H9 (cell line): Measurements from ENCODE around the gene MYO15B. TPM values are rescaled to one million over a fixed set of nuclear protein-coding genes. Genes with fewer than 3 reads are reported as not detected.

ENCODE experiments used
- DNase-seq: peaks from one replicate; pipeline ENCODE4 v3.0.0-alpha.2; 2017
- H2AFZ ChIP-seq: one replicate; pipeline ENCODE4 v1.6.1; 2013; ENCODE audit warnings: mild to moderate bottlenecking, low read length, control low read depth, moderate library complexity
- H2AK5ac ChIP-seq: 2 replicates; pipeline ENCODE4 v1.6.1; 2013; ENCODE audit warnings: low read length, control low read depth, mixed read lengths; ENCODE audit not compliant: insufficient read length
- H2BK120ac ChIP-seq: one replicate; pipeline ENCODE4 v1.6.1; 2013; ENCODE audit warnings: low read depth, mild to moderate bottlenecking, low read length, control low read depth, inconsistent platforms; ENCODE audit not compliant: poor library complexity, severe bottlenecking
- H2BK12ac ChIP-seq: 2 replicates; pipeline ENCODE4 v1.6.1; 2013; ENCODE audit warnings: low read length, control low read depth, mixed read lengths, low read depth; ENCODE audit not compliant: insufficient read length
- H2BK15ac ChIP-seq: 2 replicates; pipeline ENCODE4 v1.6.1; 2013; ENCODE audit warnings: low read depth, low read length, control low read depth
- H2BK20ac ChIP-seq: one replicate; pipeline ENCODE4 v1.6.1; 2013; ENCODE audit warnings: low read depth, mild to moderate bottlenecking, low read length, control low read depth, inconsistent platforms; ENCODE audit not compliant: poor library complexity, severe bottlenecking
- H2BK5ac ChIP-seq: 2 replicates; pipeline ENCODE4 v1.6.1; 2013; ENCODE audit warnings: low read length, control low read depth, mixed read lengths; ENCODE audit not compliant: insufficient read length
- H3K14ac ChIP-seq: 2 replicates; pipeline ENCODE4 v1.6.1; 2013; ENCODE audit warnings: low read length, control low read depth; ENCODE audit not compliant: insufficient read depth
- H3K18ac ChIP-seq: 2 replicates; pipeline ENCODE4 v1.6.1; 2013; ENCODE audit warnings: low read depth, mild to moderate bottlenecking, mixed read lengths, low read length, control low read depth; ENCODE audit not compliant: insufficient read length
- H3K23ac ChIP-seq: 2 replicates; pipeline ENCODE4 v1.6.1; 2013; ENCODE audit warnings: low read length, control low read depth, mixed read lengths, low read depth; ENCODE audit not compliant: insufficient read length
- H3K23me2 ChIP-seq: 2 replicates; pipeline ENCODE4 v1.6.1; 2013; ENCODE audit warnings: low read depth, mild to moderate bottlenecking, mixed read lengths, low read length, control low read depth; ENCODE audit not compliant: insufficient read length, poor library complexity, severe bottlenecking
- H3K27ac ChIP-seq: 2 replicates; pipeline ENCODE4 v1.5.1; 2013; ENCODE audit warnings: low read length, control low read depth, mixed read lengths, low read depth; ENCODE audit not compliant: insufficient read length
- H3K27me3 ChIP-seq: 2 replicates; pipeline ENCODE4 v1.6.1; 2013; ENCODE audit warnings: low read length, control low read depth, inconsistent platforms; ENCODE audit not compliant: insufficient read depth
- H3K4ac ChIP-seq: 2 replicates; pipeline ENCODE4 v1.6.1; 2013; ENCODE audit warnings: low read depth, mild to moderate bottlenecking, control low read depth, inconsistent platforms, low read length, moderate library complexity
- H3K4me1 ChIP-seq: 2 replicates; pipeline ENCODE4 v1.6.1; 2013; ENCODE audit warnings: low read length, control low read depth, inconsistent platforms; ENCODE audit not compliant: insufficient read depth
- H3K4me2 ChIP-seq: 2 replicates; pipeline ENCODE4 v1.6.1; 2013; ENCODE audit warnings: low read length, control low read depth, mixed read lengths; ENCODE audit not compliant: insufficient read length, insufficient read depth
- H3K56ac ChIP-seq: 2 replicates; pipeline ENCODE4 v1.6.1; 2013; ENCODE audit warnings: low read depth, mild to moderate bottlenecking, mixed read lengths, low read length, control low read depth; ENCODE audit not compliant: insufficient read length
- H3K79me1 ChIP-seq: 2 replicates; pipeline ENCODE4 v1.6.1; 2013; ENCODE audit warnings: low read depth, mild to moderate bottlenecking, moderate library complexity, low read length, control low read depth, inconsistent platforms; ENCODE audit not compliant: insufficient read depth, poor library complexity, severe bottlenecking
- H3K79me2 ChIP-seq: 2 replicates; pipeline ENCODE4 v1.6.1; 2013; ENCODE audit warnings: low read length, control low read depth, inconsistent platforms; ENCODE audit not compliant: insufficient read depth
- H3K9ac ChIP-seq: 2 replicates; pipeline ENCODE4 v1.6.1; 2013; ENCODE audit warnings: low read length, control low read depth, mixed read lengths; ENCODE audit not compliant: insufficient read length; ENCODE audit errors: extremely low read depth
- H3K9me3 ChIP-seq: one replicate; pipeline ENCODE4 v1.6.1; 2013; ENCODE audit warnings: low read depth, low read length, inconsistent platforms; ENCODE audit not compliant: control insufficient read depth
- H3T11ph ChIP-seq: one replicate; pipeline ENCODE4 v1.6.1; 2013; ENCODE audit warnings: mild to moderate bottlenecking, low read length, control low read depth, inconsistent platforms
- H4K20me1 ChIP-seq: one replicate; pipeline ENCODE4 v1.6.1; 2013; ENCODE audit not compliant: control insufficient read depth, insufficient read length, insufficient read depth
- H4K5ac ChIP-seq: 2 replicates; pipeline ENCODE4 v1.6.1; 2013; ENCODE audit warnings: low read depth, mild to moderate bottlenecking, mixed read lengths, low read length, control low read depth; ENCODE audit not compliant: insufficient read length
- H4K8ac ChIP-seq: replicated peaks from 2 replicates; pipeline ENCODE4 v1.6.1; 2013; ENCODE audit warnings: low read length, control low read depth, mixed read lengths, low read depth; ENCODE audit not compliant: insufficient read length
- H4K91ac ChIP-seq: 2 replicates; pipeline ENCODE4 v1.6.1; 2013; ENCODE audit warnings: low read depth, mild to moderate bottlenecking, moderate library complexity, mixed read lengths, low read length, control low read depth; ENCODE audit not compliant: insufficient read length
- H3K27ac Mint-ChIP-seq, 3 experiments: 2 replicates in 2 of 3; 3 replicates in 1 of 3; pipeline ENCODE4 v1.8.0; 2020 to 2021; ENCODE audit warnings: mixed read lengths in 3 of 3, mild to moderate bottlenecking in 1 of 3, moderate library complexity in 1 of 3
- H3K27me3 Mint-ChIP-seq: 2 replicates; pipeline ENCODE4 v1.8.0; 2021; ENCODE audit warnings: low read depth, mild to moderate bottlenecking, moderate library complexity, mixed read lengths
- H3K36me3 Mint-ChIP-seq, 3 experiments: 2 replicates in 2 of 3; 3 replicates in 1 of 3; pipeline ENCODE4 v1.8.0; 2020 to 2021; ENCODE audit warnings: low read depth in 3 of 3, mixed read lengths in 3 of 3; ENCODE audit not compliant: insufficient read depth in 1 of 3
- H3K4me1 Mint-ChIP-seq, 2 experiments: 2 replicates each; pipeline ENCODE4 v1.8.0; 2020; ENCODE audit warnings: mixed read lengths in 2 of 2
- H3K4me3 Mint-ChIP-seq, 2 experiments: 2 replicates in 1 of 2; 3 replicates in 1 of 2; pipeline ENCODE4 v1.8.0; 2020 to 2021; ENCODE audit warnings: mild to moderate bottlenecking in 2 of 2, mixed read lengths in 2 of 2, moderate library complexity in 1 of 2
- H3K9me3 Mint-ChIP-seq, 2 experiments: 2 replicates in 1 of 2; 3 replicates in 1 of 2; pipeline ENCODE4 v1.8.0; 2020; ENCODE audit warnings: mild to moderate bottlenecking in 2 of 2, mixed read lengths in 2 of 2, moderate library complexity in 1 of 2
- CTCF ChIP-seq: fragments of 200-600 bp; sonication (generic); conservative IDR thresholded peaks from 3 replicates; pipeline ENCODE4 v1.8.0; 2021; ENCODE audit warnings: antibody characterized with exemption, mild to moderate bottlenecking
- WGBS: extraction: QIAGEN DNeasy Blood & Tissue Kit; methylation state at CpG from one replicate; pipeline ENCODE4 v1.1.7; 2013; ENCODE audit warnings: missing lambda C conversion rate, low lambda C conversion rate, mixed read lengths; ENCODE audit not compliant: insufficient read length; ENCODE audit errors: extremely low coverage; 5-methylcytosine and 5-hydroxymethylcytosine counted together
- total RNA-seq: library from RNA; stranded (reverse); gene quantifications from 2 replicates; pipeline ENCODE4 v1.2.1, GENCODE V29; 2021

The MYO15B gene
- total RNA-seq, 1 experiment from 2014 or later: 41.9 TPM

- Histone ChIP-seq H3K27ac (no peak overlapping the region), H3K14ac (no peak overlapping the region), H4K5ac (no peak overlapping the region), H2BK12ac (no peak overlapping the region), H4K20me1 (no peaks in the 10 kb centered on the region), H3K4me2 (no peak overlapping the region), H3K79me1 (no peaks in the 10 kb centered on the region), H3K27me3 (no peaks in the 10 kb centered on the region), H4K8ac (no peak overlapping the region), H2BK5ac (no peak overlapping the region), H2AFZ (no peak overlapping the region), H3K23me2 (peaks cover 13% of the 10 kb centered on the region), H3K4ac (no peak overlapping the region), H3K4me1 (0 out of 2 replicates have a peak, but pooled peaks cover 3% of the 10 kb centered on the region), H4K91ac (no peak overlapping the region), H3T11ph (no peak overlapping the region), H3K23ac (no peak overlapping the region), H3K18ac (no peak overlapping the region), H3K79me2 (no peaks in the 10 kb centered on the region), H2AK5ac (no peak overlapping the region), H3K9ac (no peak overlapping the region), H2BK120ac (no peak overlapping the region), H2BK15ac (no peak overlapping the region), H3K9me3 (no peaks in the 10 kb centered on the region), H2BK20ac (no peak overlapping the region), H3K56ac (no peak overlapping the region)
- DNase-seq: no peak
- no peak for TF ChIP-seq CTCF
- no peak overlapping the region; a peak in 1 of 5 replicates for H3K4me3 Mint-ChIP-seq
- no peak overlapping the region for H3K27ac Mint-ChIP-seq
- peaks cover 4 to 5% of the 10 kb centered on the region in 2 experiments; a peak in 3 of 4 replicates for H3K4me1 Mint-ChIP-seq
- H3K27me3 Mint-ChIP-seq: peaks cover 9% of the 10 kb centered on the region
- H3K36me3 Mint-ChIP-seq: peaks cover 0 to 5% (median 3%) of the 10 kb centered on the region in 3 experiments; a peak in 5 of 7 replicates
- H3K9me3 Mint-ChIP-seq: peaks cover 10 to 13% of the 10 kb centered on the region in 2 experiments
- WGBS: no CpG with 5 or more reads among the region's 7 CpGs
Observed at GRCh38 chr17:75584849-75585175, 2.8 kb upstream of the MYO15B start.
